HepG2 (cell line): Measurements from ENCODE around the gene C2orf92. TPM values are rescaled to one million over a fixed set of nuclear protein-coding genes. Genes with fewer than 3 reads are reported as not detected.

Source experiments
- BCL3 ChIP-seq: sonication (generic); formaldehyde crosslinking; IDR thresholded peaks from 2 replicates; pipeline ENCODE4 v1.5.1; 2020; ENCODE audit warnings: mild to moderate bottlenecking, missing genetic modification reagents, moderate library complexity
- MNT ChIP-seq: fragments of 450-650 bp; IDR thresholded peaks from 2 replicates; pipeline ENCODE4 v1.6.1; 2016
- MZF1 ChIP-seq: sonication (generic); formaldehyde crosslinking; IDR thresholded peaks from 2 replicates; pipeline ENCODE4 v1.8.1; 2023; ENCODE audit warnings: mild to moderate bottlenecking, missing genetic modification reagents, borderline replicate concordance
- NCOR1 ChIP-seq: fragments of 200-600 bp; sonication (generic); IDR thresholded peaks from 2 replicates; pipeline ENCODE4 v1.7.0; 2017; ENCODE audit warnings: antibody characterized with exemption, low read length, borderline replicate concordance
- NFIB ChIP-seq: sonication (generic); formaldehyde crosslinking; IDR thresholded peaks from 2 replicates; pipeline ENCODE4 v1.9.0; 2021; ENCODE audit warnings: missing genetic modification reagents, mild to moderate bottlenecking, borderline replicate concordance
- PHF5A ChIP-seq: IDR thresholded peaks from one replicate; pipeline ENCODE4 v1.6.1; 2018; ENCODE audit warnings: low read depth, missing genetic modification reagents; ENCODE audit not compliant: unreplicated experiment
- POLR2G ChIP-seq: fragments of 200-400 bp; formaldehyde crosslinking; IDR thresholded peaks from 2 replicates; pipeline ENCODE4 v1.6.1; 2018; ENCODE audit warnings: mild to moderate bottlenecking, low read depth, low read length, moderate library complexity
- PPARG ChIP-seq: conservative IDR thresholded peaks from 2 replicates; pipeline ENCODE4 v1.6.1; 2016; ENCODE audit warnings: missing biosample characterization, missing genetic modification reagents
- TCF7 ChIP-seq: sonication (generic); IDR thresholded peaks from 2 replicates; pipeline ENCODE4 v1.6.1; 2016; ENCODE audit warnings: antibody characterized with exemption, low read depth
- TEF ChIP-seq: sonication (generic); formaldehyde crosslinking; IDR thresholded peaks from 2 replicates; pipeline ENCODE4 v1.5.0; 2020; ENCODE audit warnings: missing genetic modification reagents
- TFAP4 ChIP-seq: sonication (generic); IDR thresholded peaks from 2 replicates; pipeline ENCODE4 v1.6.1; 2016; ENCODE audit warnings: low read depth, borderline replicate concordance
- ZBTB37 ChIP-seq: sonication (generic); formaldehyde crosslinking; IDR thresholded peaks from 2 replicates; pipeline ENCODE4 v1.4.0; 2020; ENCODE audit warnings: mild to moderate bottlenecking, missing genetic modification reagents
- ZFY ChIP-seq: sonication (generic); formaldehyde crosslinking; IDR thresholded peaks from 2 replicates; pipeline ENCODE4 v1.4.0; 2020; ENCODE audit warnings: missing genetic modification reagents
- ZNF530 ChIP-seq: sonication (generic); formaldehyde crosslinking; IDR thresholded peaks from 2 replicates; pipeline ENCODE4 v1.5.0; 2020; ENCODE audit warnings: low read depth, mild to moderate bottlenecking, missing genetic modification reagents
- ZNF563 ChIP-seq: sonication (generic); formaldehyde crosslinking; IDR thresholded peaks from 2 replicates; pipeline ENCODE4 v1.8.0; 2022; ENCODE audit warnings: mild to moderate bottlenecking, moderate library complexity, missing genetic modification reagents
- ZNF574 ChIP-seq: sonication (generic); formaldehyde crosslinking; IDR thresholded peaks from 2 replicates; pipeline ENCODE4 v1.4.0; 2020; ENCODE audit warnings: missing genetic modification reagents
- ZNF639 ChIP-seq: conservative IDR thresholded peaks from 2 replicates; pipeline ENCODE4 v1.6.1; 2018; ENCODE audit warnings: missing genetic modification reagents
- ZSCAN31 ChIP-seq: sonication (generic); formaldehyde crosslinking; IDR thresholded peaks from 2 replicates; pipeline ENCODE4 v1.5.0; 2020; ENCODE audit warnings: low read depth, mild to moderate bottlenecking, missing genetic modification reagents
- polyA plus RNA-seq, 8 experiments: library from polyadenylated mRNA; depleted of rRNA in 3 of 8; stranded (reverse) in 7 of 8; unstranded in 1 of 8; fragments of >200 nt; fragmentation: Illumina TruSeq in 4 of 8; extraction: Trizol in 4 of 8; gene quantifications; 2 replicates each; pipeline versions ENCODE4 v1.2.1 to v1.2.3, GENCODE V29; 2011 to 2016; ENCODE audit warnings: low read depth in 4 of 8, missing spikeins in 1 of 8, mixed read lengths in 1 of 8; ENCODE audit not compliant: insufficient read depth in 1 of 8
- total RNA-seq, 5 experiments: library from RNA; depleted of rRNA; stranded (reverse); fragments of >200 nt; fragmentation: Illumina TruSeq; extraction: Trizol; gene quantifications; 2 replicates each; pipeline ENCODE4 v1.2.3, GENCODE V29; 2016; ENCODE audit warnings: low read depth in 1 of 5

Gene C2orf92
- total and polyA plus RNA-seq, 2 of the 13 experiments (the other 11 are each of a cell fraction or from before 2014, with no cell fraction given): 4.9 to 5.0 TPM

- TF ChIP-seq PHF5A (CRISPR knock-in tag) (no peak), ZFY (CRISPR knock-in tag) (peak; percentile 70), TEF (CRISPR knock-in tag) (no peak), POLR2G (no peak), ZNF574 (CRISPR knock-in tag) (peak; percentile 36; the same call in 1 of the 2 replicates), TCF7 (no peak; the same call in 1 of the 2 replicates), MZF1 (CRISPR knock-in tag) (no peak), ZNF639 (CRISPR knock-in tag) (no peak), BCL3 (CRISPR knock-in tag) (no peak), MNT (peak; percentile 34; the same call in 1 of the 2 replicates), ZBTB37 (CRISPR knock-in tag) (no peak), TFAP4 (0 out of 2 replicates have a peak, but pooled peaks have one; percentile 25), NCOR1 (no peak), PPARG (CRISPR knock-in tag) (no peak), ZSCAN31 (CRISPR knock-in tag) (no peak), ZNF530 (no peak), ZNF563 (0 out of 2 replicates have a peak, but pooled peaks have one; percentile 21), NFIB (no peak)
Observed at GRCh38 chr2:97713296-97714083, 44.0 kb downstream of the C2orf92 start, which contains the start of gene ZAP70 (continued).
